Measurements from ENCODE around the gene ST6GALNAC3.
"Not testable (repeated sequence)": the region's sequence is repeated elsewhere in the genome, so short reads cannot be mapped to it uniquely, and the experiment has no call there.

ST6GALNAC3 gene

DNA sequence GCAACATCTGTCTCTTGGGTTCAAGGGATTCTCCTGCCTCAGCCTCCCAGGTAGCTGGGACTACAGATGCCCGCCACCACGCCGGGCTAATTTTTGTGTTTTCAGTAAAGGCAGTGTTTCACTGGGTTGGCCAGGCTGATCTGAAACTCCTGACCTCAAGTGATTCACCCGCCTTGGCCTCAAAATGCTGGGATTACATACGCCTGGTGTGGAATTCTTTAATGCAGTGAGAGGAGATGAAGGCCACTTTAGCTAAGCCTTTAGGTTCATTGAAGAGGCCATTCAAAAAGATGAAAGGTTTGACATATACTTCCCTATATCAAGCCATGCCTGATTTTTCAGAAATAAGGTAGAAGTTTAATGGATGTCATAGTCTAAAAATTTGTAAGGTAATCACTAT lies 162.7 kb downstream of the ST6GALNAC3 start:
- FAIRE-seq (no peak), DNase-seq (ENCODE audit: insufficient read length, low spot score) (no peak)

- DNase-seq (ENCODE audit: insufficient read length, low spot score), result no peak
Measured at GRCh38 chr1:76238094-76238628, 163.6 kb downstream of the ST6GALNAC3 start.

DNA sequence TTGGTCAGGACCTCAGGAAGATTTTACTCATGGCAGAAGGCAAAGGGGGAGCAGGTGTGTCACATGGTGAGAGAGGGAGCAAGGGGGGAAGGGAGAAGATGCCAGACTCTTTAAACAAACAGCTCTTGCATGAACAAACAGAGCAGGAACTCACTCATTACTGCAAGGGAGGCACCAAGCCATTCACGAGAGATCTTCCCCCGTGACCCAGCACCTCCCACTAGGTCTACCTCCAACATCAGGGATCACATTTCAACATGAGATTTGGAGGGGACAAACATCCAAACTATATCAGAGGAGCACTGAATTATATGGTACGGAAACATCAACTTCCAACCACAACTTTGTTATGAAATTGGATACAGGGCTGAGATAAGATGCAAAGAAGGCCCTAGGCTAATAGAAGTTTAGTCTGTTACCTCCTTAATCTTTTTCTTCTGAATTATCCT lies 164.9 kb downstream of the ST6GALNAC3 start:
- DNase-seq (ENCODE audit: insufficient read length, low spot score) (no peak), FAIRE-seq (no peak)

More at GRCh38 chr1:76238094-76238628, 163.6 kb downstream of the ST6GALNAC3 start:
- no peak for FAIRE-seq

- FAIRE-seq, result no peak
- DNase-seq (ENCODE audit: insufficient read length, low spot score), result no peak
Measured at GRCh38 chr1:76240316-76240715, 165.8 kb downstream of the ST6GALNAC3 start.

- not testable (repeated sequence) for FAIRE-seq; DNase-seq (ENCODE audit: insufficient read length, low spot score)
Measured at GRCh38 chr1:76242587-76242986, 168.0 kb downstream of the ST6GALNAC3 start.

- DNase-seq (ENCODE audit: insufficient read length, low spot score) (no peak), FAIRE-seq (no peak)
Measured at GRCh38 chr1:76247261-76247852, 172.8 kb downstream of the ST6GALNAC3 start.

DNA sequence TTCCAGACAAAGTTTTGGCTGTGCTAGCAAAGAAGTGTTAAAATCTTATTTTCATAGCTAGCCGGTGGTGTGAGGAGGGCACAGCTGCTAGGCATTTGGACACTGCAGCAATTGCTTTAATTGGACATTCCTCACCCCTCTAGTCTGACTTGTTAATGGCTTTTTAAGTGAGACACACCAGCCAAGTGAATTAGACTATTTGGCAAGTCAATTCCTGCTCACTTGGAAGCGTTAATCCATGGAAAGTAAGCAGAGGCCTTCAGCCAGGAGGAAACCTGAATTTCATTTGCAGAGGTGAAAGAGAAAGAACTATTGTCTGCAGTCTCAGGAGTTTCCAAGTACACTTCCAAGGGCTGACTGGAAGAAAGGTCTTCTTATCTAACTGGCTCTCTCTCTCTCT lies 175.7 kb downstream of the ST6GALNAC3 start:
- no peak for FAIRE-seq
- no peak for DNase-seq (ENCODE audit: insufficient read length, low spot score)

- no peak for FAIRE-seq
Measured at GRCh38 chr1:76252431-76252830, 177.9 kb downstream of the ST6GALNAC3 start.

DNA sequence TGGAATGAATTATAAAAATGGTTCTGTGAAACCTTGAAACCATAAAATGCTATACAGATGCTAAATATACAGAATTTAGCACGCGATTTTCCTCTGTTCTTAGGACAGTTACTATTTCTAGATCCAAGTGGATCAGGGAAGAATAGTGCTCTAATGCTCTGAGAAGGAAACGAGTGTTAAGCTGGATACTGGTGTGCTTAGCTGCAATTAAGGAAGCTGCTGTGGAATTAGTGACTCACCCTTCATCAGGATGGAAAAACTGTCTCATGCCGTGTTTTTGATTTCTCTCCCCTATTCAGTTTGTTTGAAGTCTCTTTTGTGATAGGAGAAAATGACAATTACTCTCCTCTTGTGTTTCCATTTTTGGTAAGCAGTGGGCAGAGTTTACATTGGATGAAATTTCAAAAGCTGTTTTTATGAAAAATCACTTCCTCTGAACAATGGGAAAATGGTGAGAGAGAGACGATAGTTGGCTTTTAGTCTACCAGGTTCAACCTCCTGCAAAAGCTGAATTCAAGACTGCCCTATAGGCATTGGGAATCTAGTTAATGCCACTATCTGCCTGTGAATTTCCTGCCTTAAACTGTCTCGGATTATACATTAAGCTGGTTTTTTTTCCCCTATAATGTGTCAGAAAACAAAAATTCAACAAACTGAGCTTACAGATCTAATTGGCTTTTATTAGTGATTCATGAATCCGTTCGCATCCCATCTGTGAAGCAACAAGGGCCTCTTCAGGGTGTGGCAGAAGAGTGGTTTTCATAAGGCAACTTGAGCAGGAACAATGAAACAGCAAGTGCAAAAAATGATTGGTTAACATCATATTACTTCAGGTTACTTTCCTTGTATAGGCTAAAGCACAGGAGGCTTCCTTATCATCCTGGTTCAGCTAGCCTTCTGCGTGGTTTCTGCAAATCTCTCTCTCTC lies 179.8 kb downstream of the ST6GALNAC3 start:
- DNase-seq (ENCODE audit: insufficient read length, low spot score) (no peak), FAIRE-seq (no peak)

More at GRCh38 chr1:76252431-76252830, 177.9 kb downstream of the ST6GALNAC3 start:
- DNase-seq (ENCODE audit: insufficient read length, low spot score), result no peak

DNA sequence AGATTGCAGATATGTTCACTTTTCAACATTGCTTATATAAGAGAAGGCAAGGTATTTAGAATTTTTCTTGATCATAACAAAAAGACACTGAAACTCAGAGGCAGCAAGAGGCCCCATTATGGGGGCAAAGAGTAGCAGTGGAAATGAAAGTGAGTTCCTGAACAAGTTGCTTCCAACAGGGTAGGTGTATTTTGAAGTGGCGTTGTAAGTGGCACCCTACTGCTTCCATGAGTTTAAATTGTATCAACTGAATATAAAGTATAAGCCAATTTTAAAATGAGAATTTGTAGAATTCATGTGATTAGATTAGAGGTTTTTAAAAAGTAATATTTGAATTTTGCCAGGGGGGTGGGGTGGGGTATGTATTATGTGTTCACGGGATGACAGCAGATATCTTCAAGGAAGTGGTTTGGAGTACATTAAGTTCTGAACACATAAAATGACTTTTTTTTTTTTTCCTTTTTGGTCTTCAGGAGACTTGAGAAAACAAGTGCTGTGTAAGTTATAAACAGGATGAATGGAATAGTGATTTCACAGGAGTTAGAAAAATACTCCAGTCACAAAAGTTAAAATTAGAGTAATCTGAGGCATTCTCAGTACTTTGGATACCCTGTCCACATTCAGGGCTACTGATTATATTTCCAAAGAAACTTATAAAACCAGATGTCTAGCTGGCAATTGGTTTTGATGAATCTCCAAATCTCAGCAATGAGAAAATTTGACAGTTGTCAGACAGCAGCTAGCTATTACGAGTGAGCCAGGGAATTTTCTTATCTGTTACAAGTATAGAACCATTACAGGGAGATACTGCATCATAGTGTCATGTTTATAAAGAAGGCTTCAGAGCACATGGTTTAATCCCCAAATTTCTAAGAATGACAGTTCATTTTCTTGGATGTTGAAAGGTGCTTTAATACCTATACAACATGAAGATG lies 182.0 kb downstream of the ST6GALNAC3 start:
- DNase-seq (ENCODE audit: insufficient read length, low spot score) (no peak), FAIRE-seq (no peak)

- FAIRE-seq (no peak), DNase-seq (ENCODE audit: insufficient read length, low spot score) (no peak)
Measured at GRCh38 chr1:76257823-76258222, 183.3 kb downstream of the ST6GALNAC3 start.

GRCh38 chr1:76259270-76259669 lies 184.7 kb downstream of the ST6GALNAC3 start:
- DNase-seq (ENCODE audit: insufficient read length, low spot score), result no peak
- no peak for FAIRE-seq

DNA sequence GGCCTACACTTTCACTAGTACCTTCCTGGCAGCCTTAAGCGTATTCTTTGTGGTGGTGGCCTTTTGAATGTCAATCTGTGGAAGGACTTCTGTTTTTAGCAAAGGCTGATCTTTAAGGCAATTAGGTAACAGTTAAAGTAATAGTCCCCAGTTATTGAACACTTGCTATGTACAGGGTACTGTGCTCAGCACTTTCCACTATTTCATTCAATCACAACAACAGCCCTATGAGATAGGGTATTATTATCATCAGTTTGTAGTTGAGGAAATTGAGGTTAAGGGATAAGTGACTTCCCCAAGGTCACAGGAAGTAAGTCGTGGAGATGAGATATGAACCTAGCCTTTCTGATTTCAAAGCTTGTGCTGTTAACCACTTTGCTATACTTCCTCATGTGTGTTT lies 185.7 kb downstream of the ST6GALNAC3 start:
- FAIRE-seq (no peak), DNase-seq (ENCODE audit: insufficient read length, low spot score) (no peak)

DNA sequence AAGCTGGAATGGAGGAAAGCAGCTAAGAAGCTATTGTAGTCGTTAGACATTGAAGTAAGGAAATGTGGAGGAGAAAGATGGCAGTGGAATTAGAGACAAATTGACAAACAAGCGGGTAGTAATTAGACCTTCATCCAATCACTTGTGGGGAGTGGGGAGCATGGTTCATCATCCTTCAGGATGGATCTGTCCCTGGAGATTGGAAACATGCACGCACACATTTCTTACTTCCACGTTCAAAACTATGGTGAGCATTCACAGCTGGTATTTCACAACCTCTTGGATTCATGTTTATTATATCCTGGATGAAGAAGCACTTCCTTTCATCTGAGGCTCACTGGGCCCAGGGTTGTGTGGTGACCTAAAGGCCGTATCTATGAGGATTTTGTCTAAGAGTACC lies 188.1 kb downstream of the ST6GALNAC3 start:
- FAIRE-seq, result no peak
- DNase-seq (ENCODE audit: insufficient read length, low spot score), result no peak

- DNase-seq (ENCODE audit: insufficient read length, low spot score), result no peak
- no peak for FAIRE-seq
Measured at GRCh38 chr1:76264642-76265041, 190.1 kb downstream of the ST6GALNAC3 start.

- DNase-seq (ENCODE audit: insufficient read length, low spot score) (no peak), FAIRE-seq (no peak)
Measured at GRCh38 chr1:76266762-76267161, 192.2 kb downstream of the ST6GALNAC3 start.

- DNase-seq (ENCODE audit: insufficient read length, low spot score), result no peak
- FAIRE-seq, result no peak
Measured at GRCh38 chr1:76267631-76268030, 193.1 kb downstream of the ST6GALNAC3 start.

GRCh38 chr1:76268341-76268740 lies 193.8 kb downstream of the ST6GALNAC3 start:
- DNase-seq (ENCODE audit: insufficient read length, low spot score) (no peak), FAIRE-seq (no peak)

DNA sequence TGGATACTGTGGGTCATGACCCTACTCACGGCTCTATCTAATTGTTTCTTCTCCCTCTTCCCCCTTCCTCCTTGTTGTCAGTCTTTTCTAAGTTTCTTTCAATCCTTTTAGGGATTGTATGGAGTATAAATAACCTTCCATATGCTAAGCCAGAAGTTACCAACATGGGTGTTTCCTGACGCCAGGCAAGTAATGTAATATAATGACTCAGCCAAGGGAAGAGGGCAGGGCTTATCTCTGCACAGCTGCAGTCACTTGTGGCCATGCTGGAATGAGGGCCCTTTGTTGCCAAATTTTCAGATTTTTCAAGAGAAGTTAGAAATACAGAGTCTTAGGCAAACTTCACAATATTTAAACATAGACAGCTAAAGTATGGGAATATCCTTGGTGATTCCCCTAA lies 194.6 kb downstream of the ST6GALNAC3 start:
- no peak for DNase-seq (ENCODE audit: insufficient read length, low spot score)

DNA sequence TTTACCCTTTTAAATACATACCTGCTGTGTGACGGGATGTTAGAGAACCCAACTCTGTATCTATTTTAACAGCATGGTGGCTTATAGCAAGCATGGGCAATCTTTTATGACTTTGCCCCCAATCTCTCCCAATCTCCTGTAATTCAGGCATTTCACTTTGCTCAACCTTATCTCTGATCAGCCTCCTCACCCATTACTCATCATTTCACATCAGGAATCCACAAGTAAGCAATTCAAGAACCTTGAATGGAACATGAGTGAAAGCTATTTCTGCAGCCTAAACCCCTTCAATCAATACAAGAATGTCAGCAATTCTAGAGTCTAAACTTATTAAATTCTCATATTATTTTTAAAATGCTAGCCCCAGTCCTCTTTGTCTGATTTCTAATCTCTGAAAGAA lies 199.8 kb downstream of the ST6GALNAC3 start:
- no peak for FAIRE-seq

More for the DNA sequence above, 194.6 kb downstream of the ST6GALNAC3 start:
- no peak for FAIRE-seq

More for the DNA sequence above, 199.8 kb downstream of the ST6GALNAC3 start:
- no peak for DNase-seq (ENCODE audit: insufficient read length, low spot score)

Data from GM19239 (cell line).